Testis (tissue), 2 donors: Measurements from ENCODE around the gene SLC13A4.

Source experiments
- POLR2A ChIP-seq: fragments of 450-650 bp; IDR thresholded peaks from one replicate; pipeline ENCODE4 v1.6.1; 2017; ENCODE audit warnings: antibody characterized with exemption, mild to moderate bottlenecking, moderate library complexity
- TF ChIP-seq, protein P1 (sequence below), 3 experiments: fragments of 450-650 bp in 2 of 3; fragments of 200-600 bp in 1 of 3; sonication (generic) in 1 of 3; IDR thresholded peaks; one replicate each; pipeline ENCODE4 v1.5.1; 2016 to 2019; ENCODE audit warnings: antibody characterized with exemption in 3 of 3, mild to moderate bottlenecking in 2 of 3, moderate library complexity in 1 of 3

DNA sequence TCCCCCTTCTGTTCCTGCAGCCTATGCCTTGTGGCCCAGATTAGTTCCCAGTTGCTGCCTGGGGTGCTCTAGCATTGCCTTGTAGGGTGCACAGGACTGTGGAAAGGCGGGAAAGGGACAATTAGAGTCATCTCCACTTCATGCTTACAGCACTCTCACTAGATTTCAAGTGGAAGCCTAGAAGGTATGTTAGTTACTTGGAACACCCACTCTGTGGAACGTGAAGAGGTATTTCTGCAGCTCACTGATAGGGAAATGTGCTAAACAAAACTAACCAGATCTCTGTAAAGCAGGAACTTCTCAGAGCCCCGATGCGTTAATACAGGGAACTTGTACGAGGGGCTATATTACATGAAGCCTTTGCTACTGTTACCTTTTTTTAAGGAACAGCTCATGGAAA, 46.2 kb downstream of the SLC13A4 start:
- TF ChIP-seq, protein P1, sequence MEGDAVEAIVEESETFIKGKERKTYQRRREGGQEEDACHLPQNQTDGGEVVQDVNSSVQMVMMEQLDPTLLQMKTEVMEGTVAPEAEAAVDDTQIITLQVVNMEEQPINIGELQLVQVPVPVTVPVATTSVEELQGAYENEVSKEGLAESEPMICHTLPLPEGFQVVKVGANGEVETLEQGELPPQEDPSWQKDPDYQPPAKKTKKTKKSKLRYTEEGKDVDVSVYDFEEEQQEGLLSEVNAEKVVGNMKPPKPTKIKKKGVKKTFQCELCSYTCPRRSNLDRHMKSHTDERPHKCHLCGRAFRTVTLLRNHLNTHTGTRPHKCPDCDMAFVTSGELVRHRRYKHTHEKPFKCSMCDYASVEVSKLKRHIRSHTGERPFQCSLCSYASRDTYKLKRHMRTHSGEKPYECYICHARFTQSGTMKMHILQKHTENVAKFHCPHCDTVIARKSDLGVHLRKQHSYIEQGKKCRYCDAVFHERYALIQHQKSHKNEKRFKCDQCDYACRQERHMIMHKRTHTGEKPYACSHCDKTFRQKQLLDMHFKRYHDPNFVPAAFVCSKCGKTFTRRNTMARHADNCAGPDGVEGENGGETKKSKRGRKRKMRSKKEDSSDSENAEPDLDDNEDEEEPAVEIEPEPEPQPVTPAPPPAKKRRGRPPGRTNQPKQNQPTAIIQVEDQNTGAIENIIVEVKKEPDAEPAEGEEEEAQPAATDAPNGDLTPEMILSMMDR (IDR thresholded peaks at IDR 0.05): no peak
- no peak for TF ChIP-seq POLR2A
